Measurements from ENCODE around the gene ZXDC.

Gene ZXDC

GRCh38 chr3:126424751-126425150 is 50.9 kb downstream of the ZXDC start:
- H3K27ac ChIP-seq (ENCODE audit: poor library complexity, severe bottlenecking) = no peak overlapping the region
- ATAC-seq (ENCODE audit: low read depth) (no peak), DNase-seq (ENCODE audit: low spot score) (no peak)
- no peaks in the 10 kb centered on the region for H3K36me3 ChIP-seq (ENCODE audit: low read depth)
- H3K27me3 ChIP-seq (ENCODE audit: insufficient read depth, poor library complexity, severe bottlenecking) = no peaks in the 10 kb centered on the region
- no peak for TF ChIP-seq CTCF (IDR thresholded peaks at IDR 0.05; ENCODE audit: poor library complexity, severe bottlenecking)
- peaks cover 9% of the 10 kb centered on the region for H3K4me1 ChIP-seq (ENCODE audit: insufficient read depth, poor library complexity, severe bottlenecking)
- no peak overlapping the region for H3K4me3 ChIP-seq (ENCODE audit: severe bottlenecking)
- no peaks in the 10 kb centered on the region for H3K9me3 ChIP-seq (ENCODE audit: severe bottlenecking)

GRCh38 chr3:126424039-126424717 is 51.5 kb downstream of the ZXDC start:
- ATAC-seq (ENCODE audit: low read depth) = no peak
- peaks cover 11% of the 10 kb centered on the region for H3K4me1 ChIP-seq (ENCODE audit: insufficient read depth, poor library complexity, severe bottlenecking)
- H3K9me3 ChIP-seq (ENCODE audit: severe bottlenecking) = no peaks in the 10 kb centered on the region
- no peak overlapping the region for H3K27ac ChIP-seq (ENCODE audit: poor library complexity, severe bottlenecking)
- no peak for TF ChIP-seq CTCF (IDR thresholded peaks at IDR 0.05; ENCODE audit: poor library complexity, severe bottlenecking)
- no peaks in the 10 kb centered on the region for H3K36me3 ChIP-seq (ENCODE audit: low read depth)
- no peak for DNase-seq (ENCODE audit: low spot score)
- H3K4me3 ChIP-seq (ENCODE audit: severe bottlenecking) = no peak overlapping the region
- no peaks in the 10 kb centered on the region for H3K27me3 ChIP-seq (ENCODE audit: insufficient read depth, poor library complexity, severe bottlenecking)

GRCh38 chr3:126423191-126424038 is 52.3 kb downstream of the ZXDC start:
- Histone ChIP-seq H3K4me3 (ENCODE audit: severe bottlenecking) (no peak overlapping the region), H3K36me3 (ENCODE audit: low read depth) (no peaks in the 10 kb centered on the region), H3K9me3 (ENCODE audit: severe bottlenecking) (no peaks in the 10 kb centered on the region), H3K27me3 (ENCODE audit: insufficient read depth, poor library complexity, severe bottlenecking) (no peaks in the 10 kb centered on the region), H3K4me1 (ENCODE audit: insufficient read depth, poor library complexity, severe bottlenecking) (peaks cover 11% of the 10 kb centered on the region), H3K27ac (ENCODE audit: poor library complexity, severe bottlenecking) (no peak overlapping the region)
- no peak for TF ChIP-seq CTCF (IDR thresholded peaks at IDR 0.05; ENCODE audit: poor library complexity, severe bottlenecking)
- ATAC-seq (ENCODE audit: low read depth) (peak; percentile 9; the same call in 1 of the 3 replicates), DNase-seq (ENCODE audit: low spot score) (peak; percentile 42)

- ATAC-seq (ENCODE audit: low read depth) = no peak
- DNase-seq (ENCODE audit: low spot score) = peak; percentile 31
- Histone ChIP-seq H3K36me3 (ENCODE audit: low read depth) (no peaks in the 10 kb centered on the region), H3K9me3 (ENCODE audit: severe bottlenecking) (no peaks in the 10 kb centered on the region), H3K4me3 (ENCODE audit: severe bottlenecking) (no peak overlapping the region), H3K27me3 (ENCODE audit: insufficient read depth, poor library complexity, severe bottlenecking) (no peaks in the 10 kb centered on the region), H3K4me1 (ENCODE audit: insufficient read depth, poor library complexity, severe bottlenecking) (peaks cover 11% of the 10 kb centered on the region), H3K27ac (ENCODE audit: poor library complexity, severe bottlenecking) (no peak overlapping the region)
- TF ChIP-seq CTCF (IDR thresholded peaks at IDR 0.05; ENCODE audit: poor library complexity, severe bottlenecking) = no peak
These were observed 53.1 kb downstream of the ZXDC start for GRCh38 chr3:126422571-126423091.

All from RWPE2 (cell line).